Stimulated activated CD8-positive, alpha-beta memory T cell treated with anti-CD3 and anti-CD28 coated beads, Interleukin-15, amount 100 ng/mL, for 24 hours (primary cell): ENCODE data around the gene ASPRV1.
"Not testable (repeated sequence)": the region's sequence is repeated elsewhere in the genome, so short reads cannot be mapped to it uniquely, and the experiment has no call there.

ENCODE experiments used
- DNase-seq: peaks from one replicate; pipeline ENCODE4 v3.0.0-alpha.2; 2020; ENCODE audit warnings: low read depth

ASPRV1 gene

DNA sequence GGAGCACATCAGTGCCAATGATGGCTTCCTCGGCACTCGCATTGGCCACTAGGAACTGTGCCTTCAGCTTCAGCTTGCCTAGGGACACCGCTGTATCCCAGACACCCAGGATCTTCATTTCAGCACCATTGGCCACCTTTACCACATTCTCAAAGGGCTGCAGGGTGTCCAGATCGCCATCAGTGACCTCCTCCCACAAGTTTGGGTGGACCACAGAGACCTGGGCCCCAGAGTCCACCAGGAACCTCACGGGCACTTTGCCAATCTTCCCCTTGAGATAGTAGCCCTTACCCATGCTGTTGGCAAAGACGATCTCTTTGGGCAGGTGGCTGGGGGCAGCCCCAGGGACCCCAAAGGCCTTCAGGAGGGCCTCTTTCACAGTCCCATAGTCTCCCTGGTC lies 610 bp downstream of the ASPRV1 start:
- no peak for DNase-seq

DNA sequence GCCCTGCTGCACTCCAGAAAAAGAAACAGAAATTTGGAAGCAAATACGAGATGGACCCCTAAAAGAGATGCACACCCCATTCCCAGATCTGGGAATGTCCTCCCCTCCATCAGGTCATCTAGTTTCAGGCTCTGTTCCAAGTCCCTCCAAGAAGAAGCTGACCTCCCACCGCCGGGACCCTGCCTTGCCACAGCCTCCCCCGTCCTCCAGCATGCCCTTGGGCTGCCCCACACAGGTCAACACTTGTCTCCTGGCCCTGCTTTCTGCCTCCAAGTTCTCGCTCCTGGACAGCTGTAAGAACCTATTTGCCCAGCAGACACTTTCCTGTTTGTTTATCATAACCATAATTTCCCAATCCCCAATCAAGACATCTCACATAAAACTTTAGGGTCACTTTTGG lies 2.0 kb downstream of the ASPRV1 start:
- no peak for DNase-seq

DNA sequence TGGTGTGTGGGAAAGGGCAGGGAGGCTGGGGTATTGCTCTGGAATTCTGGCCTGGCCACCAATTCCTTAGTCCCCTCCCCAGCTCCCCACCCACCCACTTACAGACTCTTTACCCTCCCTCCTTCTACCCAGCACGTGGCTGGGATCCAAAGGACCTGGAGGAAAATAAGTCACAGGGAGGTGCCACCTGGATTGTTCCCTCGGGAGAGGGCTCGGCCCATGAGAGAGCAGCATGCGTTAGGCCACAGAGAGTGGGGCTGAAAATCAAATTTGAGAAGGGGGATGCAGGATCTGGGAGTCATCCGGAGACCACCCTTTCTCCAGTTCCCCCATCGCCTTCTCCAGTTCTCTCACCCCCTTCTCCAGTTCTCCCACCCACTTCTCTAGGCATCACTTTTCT lies 3.0 kb downstream of the ASPRV1 start:
- DNase-seq: no peak

DNA sequence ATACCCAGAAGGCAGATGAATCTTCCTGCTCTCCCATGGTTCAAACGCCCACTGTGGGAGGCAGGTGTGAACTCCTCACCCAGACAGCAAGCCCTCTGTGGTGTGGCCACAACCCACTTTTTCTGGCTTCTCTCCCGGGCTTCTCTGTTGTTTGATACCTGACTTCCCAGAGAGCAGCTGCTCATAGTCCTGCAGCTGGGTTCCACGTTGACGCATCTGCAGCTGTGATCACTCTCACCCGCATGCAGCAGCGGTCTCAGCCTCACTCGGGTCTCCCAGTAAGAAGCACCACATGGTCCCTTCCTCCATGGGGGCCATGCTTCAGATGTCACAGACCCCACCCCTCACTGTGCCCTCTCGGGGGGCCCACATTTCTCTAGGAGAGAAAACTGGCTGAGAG lies 3.5 kb downstream of the ASPRV1 start:
- no peak for DNase-seq

DNA sequence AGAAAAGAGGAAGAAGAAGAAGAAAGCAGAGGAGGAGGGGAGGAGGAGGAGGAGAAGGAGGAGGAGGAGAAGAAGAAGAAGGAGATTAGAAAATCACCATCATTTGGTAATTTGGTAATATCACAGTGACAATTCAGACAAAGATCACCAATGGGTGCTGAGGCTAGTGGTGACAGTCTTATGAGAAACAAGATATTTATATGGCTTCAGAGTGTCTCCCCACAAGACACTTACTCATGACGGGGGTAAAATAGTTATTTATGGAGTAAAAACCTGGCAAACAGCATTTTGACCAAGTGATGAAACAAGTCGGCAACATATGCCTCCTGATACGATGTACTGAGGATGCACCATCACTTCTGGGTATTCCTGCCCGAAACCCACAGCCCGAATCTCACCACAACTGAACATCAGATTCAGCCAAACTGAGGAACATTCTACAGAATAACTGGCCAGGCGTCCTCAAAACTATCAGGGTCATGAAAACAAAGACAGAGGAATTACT lies 4.9 kb downstream of the ASPRV1 start:
- DNase-seq: no peak

DNA sequence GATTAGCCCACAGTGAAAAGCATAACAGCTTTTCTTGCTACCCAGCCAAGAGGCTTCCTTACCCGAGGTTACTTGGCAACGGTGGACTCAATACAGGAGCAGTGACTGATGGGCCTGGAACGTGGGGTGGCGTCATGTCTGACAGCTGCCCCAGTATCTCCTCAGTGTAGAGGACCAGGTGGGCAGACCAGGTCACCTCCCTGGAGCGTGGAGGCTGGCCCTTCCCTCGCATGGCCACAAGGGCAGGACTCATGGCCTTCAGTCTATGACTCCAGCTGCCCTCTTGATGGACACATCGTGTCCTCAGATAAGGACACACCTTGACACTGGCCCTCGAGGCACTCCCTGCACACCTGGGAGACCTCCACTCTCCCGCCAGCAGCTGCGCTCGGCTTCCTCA lies 6.4 kb downstream of the ASPRV1 start:
- DNase-seq: no peak

DNA sequence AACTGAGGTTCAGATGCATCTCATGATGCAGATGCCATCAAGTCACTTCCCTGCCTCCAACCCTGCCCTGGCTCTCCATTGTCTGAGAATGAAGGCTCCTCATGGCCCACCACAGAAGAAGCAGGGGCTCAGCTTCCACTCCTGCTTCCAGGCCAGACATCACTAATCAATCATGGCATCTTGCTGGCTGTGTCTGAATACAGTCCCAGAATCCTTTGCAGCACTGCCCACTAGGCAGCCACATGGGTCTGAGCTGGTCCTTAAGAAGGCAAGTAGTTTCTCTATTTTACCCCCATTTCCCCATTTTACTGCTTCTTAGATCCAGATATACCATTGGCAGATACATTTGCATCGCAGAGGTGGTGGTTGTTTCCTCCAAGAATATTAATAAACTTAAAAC lies 7.3 kb downstream of the ASPRV1 start:
- DNase-seq: no peak

DNA sequence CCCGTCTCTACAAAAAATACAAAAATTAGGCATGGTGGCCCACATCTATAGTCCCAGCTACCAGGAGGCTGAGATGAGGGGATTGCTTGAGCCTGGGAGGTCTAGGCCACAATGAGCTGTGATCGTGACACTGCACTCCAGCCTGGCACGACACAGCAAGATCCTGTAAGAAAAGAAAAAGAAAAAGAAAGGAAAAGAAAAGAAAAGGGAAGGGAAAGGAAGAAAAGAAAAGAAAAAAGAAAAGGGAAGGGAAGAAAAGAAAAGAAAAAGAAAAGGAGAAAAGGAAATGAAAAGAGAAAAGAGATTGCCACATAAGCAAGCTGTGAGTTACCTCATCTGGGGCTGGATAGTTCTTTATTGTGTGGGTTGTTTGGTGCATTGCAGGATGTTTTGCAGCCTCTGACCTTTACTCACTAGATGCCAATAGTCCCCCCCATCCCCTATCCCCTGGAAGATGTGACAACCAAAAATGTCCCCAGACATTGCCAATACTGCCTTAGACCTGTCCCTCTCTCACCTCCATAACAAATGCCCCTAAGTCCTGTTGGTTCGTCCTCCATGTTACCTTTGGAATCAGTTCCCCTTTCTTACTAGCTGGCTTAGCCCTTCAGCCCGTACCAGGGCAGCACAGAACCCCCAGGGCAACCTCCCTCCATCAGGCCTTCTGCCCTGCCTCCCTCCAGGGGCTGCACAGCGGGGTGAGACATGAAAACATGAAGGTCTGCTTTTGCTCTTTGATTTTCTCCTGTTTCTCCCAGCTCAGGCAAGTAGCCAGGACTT lies 8.9 kb downstream of the ASPRV1 start:
- no peak for DNase-seq

DNA sequence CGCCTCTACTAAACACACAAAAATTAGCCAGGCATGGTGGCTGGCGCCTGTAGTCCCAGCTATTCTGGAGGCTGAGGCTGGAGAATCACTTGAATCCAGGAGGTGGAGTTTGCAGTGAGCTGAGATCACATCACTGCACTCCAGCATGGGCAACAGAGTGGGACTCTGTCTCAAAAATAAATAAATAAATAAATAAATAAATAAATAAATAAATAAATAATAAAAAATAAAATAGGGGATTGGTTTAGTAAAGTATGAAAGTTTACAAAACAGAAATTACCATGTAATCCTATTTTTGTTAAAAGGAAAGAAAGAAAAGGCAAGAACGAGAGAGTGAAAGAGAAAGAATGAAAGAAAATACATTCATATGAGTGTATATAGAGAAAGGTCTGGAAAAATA lies 10.8 kb downstream of the ASPRV1 start:
- not testable (repeated sequence) for DNase-seq

DNA sequence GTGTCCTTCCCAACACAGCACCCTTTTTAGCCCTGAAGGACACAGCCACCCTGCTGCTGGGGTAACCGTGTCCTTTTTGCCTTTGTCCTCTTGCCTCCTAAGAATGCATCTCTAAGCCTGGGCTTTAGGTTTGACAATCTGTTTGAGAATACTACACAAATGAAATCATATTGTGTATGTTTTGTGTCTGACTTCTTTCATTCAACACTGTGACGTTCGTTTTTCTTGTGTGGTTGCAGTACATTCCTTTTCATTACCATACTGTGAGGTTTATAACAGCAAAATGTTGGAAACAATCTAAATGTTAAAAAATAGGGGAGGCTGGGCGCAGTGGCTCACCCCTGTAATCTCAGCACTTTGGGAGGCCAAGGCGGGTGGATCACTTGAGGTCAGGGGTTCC lies 11.2 kb downstream of the ASPRV1 start:
- no peak for DNase-seq

DNA sequence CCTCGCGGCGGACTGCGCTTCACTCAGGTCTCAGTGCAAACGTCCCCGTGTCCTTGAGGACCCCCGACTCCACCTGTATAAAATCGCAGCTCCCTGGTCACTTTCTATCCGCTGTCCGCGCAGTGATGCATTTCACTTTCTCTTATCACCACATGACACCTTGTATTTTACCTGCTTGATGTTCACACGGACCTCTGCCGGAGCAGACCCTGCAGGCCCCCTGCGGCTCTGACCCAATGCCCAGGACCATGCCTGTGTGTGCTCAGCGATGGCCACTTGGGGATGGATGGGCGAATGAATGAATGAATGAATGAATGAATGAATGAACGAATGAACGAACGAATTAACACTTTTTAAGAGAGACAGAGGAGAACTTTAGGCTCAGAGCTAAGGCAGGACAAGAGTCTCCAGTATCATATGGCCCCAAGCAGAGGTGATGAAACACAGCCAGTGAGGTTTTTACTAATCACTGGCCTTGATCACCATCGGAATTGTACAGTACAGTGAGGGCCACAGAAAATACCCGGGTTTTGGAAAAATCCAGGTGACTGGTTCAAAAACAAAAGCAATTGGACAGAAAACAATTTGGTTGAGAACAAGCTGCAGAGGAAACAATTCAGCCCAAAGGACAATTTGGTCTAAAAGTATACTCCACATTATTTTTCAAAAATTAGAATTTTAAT lies 12.3 kb downstream of the ASPRV1 start:
- no peak for DNase-seq

DNA sequence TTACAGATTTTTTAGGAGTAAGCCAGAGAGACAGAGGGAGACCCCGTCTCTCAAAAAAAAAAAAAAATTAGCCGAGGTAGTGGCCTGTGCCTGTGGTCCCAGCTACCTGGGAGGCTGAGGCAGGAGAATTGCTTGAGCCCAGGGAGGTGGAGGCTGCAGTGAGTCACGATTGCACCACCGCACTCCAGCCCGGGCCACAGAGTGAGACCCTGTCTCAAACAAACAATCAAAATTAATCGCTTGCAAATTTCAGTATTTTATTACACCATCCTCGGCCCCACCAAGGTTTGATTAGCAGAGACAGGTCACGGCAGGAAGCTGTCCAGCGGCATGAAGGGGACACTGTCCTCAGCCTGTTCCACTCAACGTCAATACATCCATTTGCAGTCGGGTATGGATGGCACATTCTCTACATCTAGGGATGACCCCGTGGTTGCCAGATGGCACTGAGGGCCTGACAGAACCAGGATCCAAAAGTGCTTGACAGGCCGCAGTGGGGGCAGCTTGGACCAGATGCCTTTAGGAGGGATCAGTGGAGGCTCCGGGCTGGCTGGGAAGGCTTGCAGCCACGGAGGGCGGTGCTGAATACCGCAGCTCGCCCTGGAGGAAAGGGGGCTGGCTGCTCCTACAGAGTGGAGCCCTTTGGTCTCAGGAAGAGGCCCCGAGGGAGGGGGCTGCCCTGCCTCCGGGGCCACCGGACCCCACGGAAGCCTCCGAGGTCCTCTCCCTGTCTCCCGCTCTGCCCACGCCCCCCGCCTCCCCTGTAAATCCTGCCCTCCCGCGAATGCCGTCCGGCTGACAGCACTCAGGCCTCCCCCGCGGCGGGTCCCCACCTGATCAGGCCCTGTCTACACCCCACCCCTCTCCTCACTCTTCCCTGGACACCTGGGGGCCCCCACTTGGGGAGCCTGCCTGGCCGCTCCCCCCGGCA lies 13.1 kb downstream of the ASPRV1 start:
- DNase-seq: no peak

DNA sequence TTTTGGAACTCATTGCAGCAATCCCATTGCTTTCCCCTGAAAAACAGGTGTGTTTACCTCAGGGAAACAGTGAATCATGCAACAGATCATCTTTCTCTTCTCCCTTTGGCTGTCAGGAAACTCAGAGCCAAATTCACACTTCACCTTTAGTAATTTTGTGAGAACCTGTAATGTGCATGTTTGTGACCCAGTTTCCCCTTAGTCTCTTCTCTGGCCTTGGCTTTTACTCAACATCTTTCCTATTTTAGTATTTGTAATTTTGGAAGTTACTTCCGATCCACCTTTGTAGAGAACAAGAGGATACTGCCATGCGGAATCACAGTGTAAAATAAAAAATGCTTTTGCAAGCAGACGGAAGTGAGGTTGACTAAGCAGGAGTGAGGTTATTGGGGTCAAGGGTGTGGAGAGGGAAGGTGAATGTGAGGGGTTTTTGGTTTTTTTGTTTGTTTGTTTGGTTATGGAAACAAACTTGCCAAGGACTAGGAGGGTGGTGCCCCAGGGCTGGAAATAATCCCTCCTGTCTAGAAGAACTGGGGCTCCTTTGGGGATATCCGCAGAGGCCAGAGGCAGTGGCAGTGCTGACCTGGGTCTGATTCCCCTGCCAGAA lies 14.0 kb downstream of the ASPRV1 start:
- no peak for DNase-seq

DNA sequence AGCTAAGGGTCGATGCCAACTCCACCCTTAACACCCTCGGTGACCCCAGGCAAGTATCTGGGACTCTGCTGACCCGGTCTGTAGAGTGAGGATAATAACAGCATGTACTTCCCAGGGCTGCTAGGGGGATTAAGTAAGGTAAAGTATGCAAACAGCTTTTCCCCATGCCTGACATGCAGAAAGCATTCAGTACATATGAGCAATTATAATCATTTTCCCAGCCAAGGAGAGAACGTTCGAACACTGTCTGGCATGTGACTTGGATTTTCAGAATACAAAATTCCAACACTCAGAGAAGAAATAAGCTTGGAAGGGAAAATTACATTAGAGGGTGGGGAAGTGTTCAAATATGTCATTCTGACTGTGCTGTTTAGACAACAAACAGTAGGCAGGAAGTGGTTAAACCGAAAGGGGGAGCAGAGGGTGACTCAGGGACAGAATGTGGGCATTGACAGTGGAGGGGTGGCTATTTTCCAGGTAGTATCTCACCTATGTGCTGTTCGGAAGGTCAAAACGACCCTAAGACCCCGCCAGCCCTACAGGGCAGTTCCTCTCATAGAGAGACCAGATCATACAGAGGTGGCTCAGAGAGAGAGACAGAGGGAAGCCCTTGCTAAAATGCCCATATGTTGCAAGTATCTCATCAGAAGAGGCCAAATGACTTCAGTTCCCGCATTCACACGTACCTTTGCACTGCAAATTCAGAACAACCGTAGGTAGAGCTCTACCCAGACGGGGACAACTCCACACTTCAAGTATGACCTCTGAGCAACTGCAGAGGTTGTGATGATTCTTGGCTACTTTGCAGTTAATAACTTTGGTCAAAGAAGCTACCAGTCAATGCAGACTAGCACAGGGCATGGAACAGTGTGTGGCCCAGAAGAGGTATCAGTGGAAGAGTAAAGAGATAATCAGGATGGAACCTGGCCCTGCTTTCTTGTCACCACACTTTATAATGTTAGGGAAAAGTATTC lies 14.8 kb downstream of the ASPRV1 start:
- no peak for DNase-seq

DNA sequence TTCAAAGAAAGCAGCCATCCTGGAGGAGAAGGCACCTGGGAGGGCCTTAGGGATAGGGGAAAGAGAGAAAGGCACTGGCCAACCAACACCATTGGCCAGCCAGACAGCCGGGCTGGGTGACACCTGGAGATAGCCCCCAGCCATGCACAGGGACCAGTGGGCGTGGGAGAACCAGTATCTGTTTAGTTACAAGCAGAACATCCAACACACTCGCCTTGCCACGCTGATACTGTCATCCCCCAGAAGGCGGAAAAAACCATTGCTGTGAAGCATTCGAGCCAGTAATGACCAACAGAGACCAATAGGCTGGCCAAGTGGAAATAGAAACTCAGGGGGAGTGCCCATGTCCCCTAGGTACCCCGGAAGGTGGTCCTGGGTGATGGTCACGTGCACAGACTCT lies 15.5 kb downstream of the ASPRV1 start:
- DNase-seq: no peak

DNA sequence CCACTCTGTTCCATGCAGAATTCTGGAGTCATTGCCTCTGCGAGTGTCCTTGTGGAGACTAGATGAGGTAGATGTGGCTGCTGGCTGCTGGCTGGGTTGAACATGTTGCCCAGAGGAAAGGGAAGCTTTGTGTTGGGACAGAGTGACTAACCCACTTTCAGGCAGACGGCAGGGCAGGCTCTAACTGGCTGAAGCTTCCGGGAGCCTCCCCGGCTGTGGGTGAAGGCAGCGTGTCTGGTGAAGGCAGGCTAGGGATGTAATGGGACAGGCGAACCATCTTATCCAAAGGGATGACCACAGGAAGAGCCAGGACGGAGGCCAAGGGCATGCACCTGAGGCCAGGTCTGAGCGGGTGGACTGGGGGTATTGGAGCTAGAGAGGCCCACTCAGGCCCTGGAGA lies 16.0 kb downstream of the ASPRV1 start:
- DNase-seq: no peak

DNA sequence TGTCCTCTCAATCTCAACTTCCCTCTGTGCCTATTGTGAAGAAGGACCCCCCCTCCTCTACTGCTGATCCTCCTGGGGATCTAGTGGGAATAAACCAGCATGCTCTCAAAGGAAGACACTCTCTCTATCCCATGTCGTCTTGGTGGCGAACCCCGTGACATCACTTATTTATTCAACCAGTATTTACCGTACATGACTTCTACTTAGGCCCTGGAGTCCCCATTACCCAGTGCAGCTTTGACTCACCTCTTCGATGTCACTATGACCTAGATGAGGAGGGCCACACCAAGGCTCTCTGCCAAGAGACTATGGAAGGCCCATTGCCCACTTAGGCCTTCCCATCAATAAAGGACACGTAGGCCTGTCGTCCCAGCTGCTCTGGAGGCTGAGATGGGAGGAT lies 16.7 kb downstream of the ASPRV1 start:
- no peak for DNase-seq

DNA sequence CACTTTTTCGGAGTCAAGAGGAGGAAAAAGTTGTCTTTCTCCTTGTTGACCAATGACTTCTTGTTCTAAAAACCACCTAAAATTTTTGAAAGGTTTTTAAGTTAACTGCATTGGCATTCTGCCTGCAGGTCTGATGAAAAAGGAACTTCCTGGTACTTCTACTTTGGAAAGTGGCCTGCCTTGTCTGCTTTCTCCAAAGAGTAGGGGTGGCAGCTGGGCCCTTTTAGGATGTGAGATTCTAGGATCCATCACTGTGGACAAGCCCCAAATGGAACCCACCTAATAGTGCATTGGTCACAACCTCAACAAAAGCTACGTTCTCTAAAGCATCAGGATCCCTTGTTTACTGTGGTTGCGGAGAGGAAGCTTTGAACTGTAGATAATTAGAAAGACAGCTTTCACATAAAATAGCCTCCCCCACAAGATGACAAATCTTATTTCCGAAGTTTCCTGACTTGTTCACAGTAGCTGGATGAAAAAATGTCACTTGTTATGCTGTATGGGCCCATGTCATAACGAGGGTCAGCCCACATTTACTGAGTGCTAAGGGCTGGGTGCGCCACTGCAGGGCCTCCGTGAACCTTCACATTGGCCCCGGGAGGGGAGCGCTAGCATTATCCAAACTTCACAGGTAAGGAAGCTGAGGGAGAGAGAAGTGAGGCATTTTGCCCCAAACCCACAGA lies 17.4 kb downstream of the ASPRV1 start:
- no peak for DNase-seq

DNA sequence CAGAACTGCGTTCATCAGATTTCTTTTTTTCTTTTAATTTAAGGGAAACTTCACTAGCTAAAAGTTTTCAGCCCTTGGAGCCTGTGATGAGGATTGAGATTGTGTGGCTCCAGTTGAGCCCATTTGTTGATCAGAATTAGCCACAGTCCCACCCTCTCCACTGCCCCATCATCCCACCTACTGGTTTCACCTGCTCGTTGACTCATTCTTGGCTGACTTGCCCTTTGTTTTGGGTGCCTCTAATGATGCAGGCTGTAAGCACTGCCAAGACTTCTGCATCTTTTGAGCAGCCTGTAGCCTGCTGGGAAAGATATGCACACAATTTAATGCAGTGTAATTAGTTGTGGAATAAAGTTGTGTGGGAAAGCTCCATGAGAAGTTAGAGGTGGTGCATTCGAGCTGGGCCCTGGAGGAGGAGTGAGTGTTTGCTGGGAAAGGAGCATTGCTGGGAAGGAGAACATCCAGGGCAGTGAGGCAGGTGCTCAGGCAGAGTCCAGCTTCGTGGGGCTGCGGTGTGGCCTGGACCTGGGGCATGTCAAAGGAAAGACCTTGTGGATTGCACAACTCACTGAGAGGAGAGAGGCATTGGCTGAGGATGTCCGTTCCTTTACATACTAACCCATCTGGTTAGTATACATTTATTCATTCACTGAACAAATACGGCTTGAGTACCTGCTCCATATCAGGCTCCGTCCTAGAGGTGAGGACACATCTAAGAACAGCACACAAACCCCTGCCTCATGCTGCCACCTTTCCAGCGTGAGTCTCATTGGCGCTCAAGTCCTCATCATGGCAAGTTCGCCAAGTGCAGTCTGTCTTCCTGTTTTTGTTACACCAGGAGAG lies 18.2 kb downstream of the ASPRV1 start:
- DNase-seq: no peak
